HepG2 (cell line): Measurements from ENCODE around the gene PTGIS. TPM values are rescaled to one million over a fixed set of nuclear protein-coding genes. Genes with fewer than 3 reads are reported as not detected.

ENCODE experiments used
- BCL6 ChIP-seq: IDR thresholded peaks from 2 replicates; pipeline ENCODE4 v1.6.1; 2016; ENCODE audit warnings: missing genetic modification reagents, missing compliant biosample characterization
- CC2D1A ChIP-seq: sonication (generic); formaldehyde crosslinking; IDR thresholded peaks from 2 replicates; pipeline ENCODE4 v1.8.1; 2023; ENCODE audit warnings: mild to moderate bottlenecking, missing genetic modification reagents
- EP300 ChIP-seq, 3 experiments: sonication (generic) in 1 of 3; formaldehyde crosslinking in 1 of 3; IDR thresholded peaks; 2 replicates each; pipeline versions ENCODE4 v1.5.1 to v1.6.1; 2011 to 2020; ENCODE audit warnings: low read depth in 2 of 3, low read length in 2 of 3, borderline replicate concordance in 1 of 3, improper control_type of control experiment in 1 of 3, mild to moderate bottlenecking in 1 of 3, missing genetic modification reagents in 1 of 3, moderate library complexity in 1 of 3
- HES4 ChIP-seq: sonication (generic); formaldehyde crosslinking; IDR thresholded peaks from 2 replicates; pipeline ENCODE4 v1.9.0; 2021; ENCODE audit warnings: mild to moderate bottlenecking, missing genetic modification reagents, borderline replicate concordance
- KAT8 ChIP-seq: IDR thresholded peaks from 2 replicates; pipeline ENCODE4 v1.6.1; 2016; ENCODE audit warnings: missing genetic modification reagents, missing compliant biosample characterization
- MBD4 ChIP-seq: IDR thresholded peaks from 2 replicates; pipeline ENCODE4 v1.6.1; 2012; ENCODE audit warnings: low read length, inconsistent platforms, borderline replicate concordance
- MIER3 ChIP-seq: IDR thresholded peaks from 2 replicates; pipeline ENCODE4 v1.6.1; 2016; ENCODE audit warnings: missing compliant biosample characterization, borderline replicate concordance
- NFKB2 ChIP-seq: sonication (generic); formaldehyde crosslinking; IDR thresholded peaks from 2 replicates; pipeline ENCODE4 v1.4.0; 2020; ENCODE audit warnings: missing genetic modification reagents, borderline replicate concordance
- YEATS2 ChIP-seq: sonication (generic); formaldehyde crosslinking; IDR thresholded peaks from 2 replicates; pipeline ENCODE4 v1.4.0; 2020; ENCODE audit warnings: missing genetic modification reagents, borderline replicate concordance
- ZKSCAN1 ChIP-seq: fragments of 150-350 bp; IDR thresholded peaks from 2 replicates; pipeline ENCODE4 v1.6.1; 2014; ENCODE audit warnings: low read length
- ZNF101 ChIP-seq: sonication (generic); formaldehyde crosslinking; IDR thresholded peaks from 2 replicates; pipeline ENCODE4 v1.4.0; 2020; ENCODE audit warnings: mild to moderate bottlenecking, low read depth, missing genetic modification reagents, borderline replicate concordance
- ZNF205 ChIP-seq: IDR thresholded peaks from 2 replicates; pipeline ENCODE4 v1.6.1; 2018; ENCODE audit warnings: missing biosample characterization, missing genetic modification reagents
- ZNF510 ChIP-seq: sonication (generic); formaldehyde crosslinking; IDR thresholded peaks from 2 replicates; pipeline ENCODE4 v1.4.0; 2020; ENCODE audit warnings: low read depth, mild to moderate bottlenecking, missing genetic modification reagents
- ZNF564 ChIP-seq: sonication (generic); formaldehyde crosslinking; IDR thresholded peaks from 2 replicates; pipeline ENCODE4 v1.8.1; 2023; ENCODE audit warnings: mild to moderate bottlenecking, missing genetic modification reagents
- ZNF644 ChIP-seq: IDR thresholded peaks from 2 replicates; pipeline ENCODE4 v1.6.1; 2016; ENCODE audit warnings: low read depth
- ZNF740 ChIP-seq: sonication (generic); formaldehyde crosslinking; IDR thresholded peaks from 2 replicates; pipeline ENCODE4 v1.4.0; 2020; ENCODE audit warnings: missing genetic modification reagents
- ZNF841 ChIP-seq: sonication (generic); formaldehyde crosslinking; IDR thresholded peaks from 2 replicates; pipeline ENCODE4 v1.8.1; 2023; ENCODE audit warnings: missing genetic modification reagents, borderline replicate concordance
- ZUFSP ChIP-seq: sonication (generic); formaldehyde crosslinking; IDR thresholded peaks from 2 replicates; pipeline ENCODE4 v1.9.0; 2021; ENCODE audit warnings: missing genetic modification reagents, mild to moderate bottlenecking, borderline replicate concordance
- polyA plus RNA-seq, 8 experiments: library from polyadenylated mRNA; depleted of rRNA in 3 of 8; stranded (reverse) in 7 of 8; unstranded in 1 of 8; fragments of >200 nt; fragmentation: Illumina TruSeq in 4 of 8; extraction: Trizol in 4 of 8; gene quantifications; 2 replicates each; pipeline versions ENCODE4 v1.2.1 to v1.2.3, GENCODE V29; 2011 to 2016; ENCODE audit warnings: low read depth in 4 of 8, missing spikeins in 1 of 8, mixed read lengths in 1 of 8; ENCODE audit not compliant: insufficient read depth in 1 of 8
- total RNA-seq, 5 experiments: library from RNA; depleted of rRNA; stranded (reverse); fragments of >200 nt; fragmentation: Illumina TruSeq; extraction: Trizol; gene quantifications; 2 replicates each; pipeline ENCODE4 v1.2.3, GENCODE V29; 2016; ENCODE audit warnings: low read depth in 1 of 5
- TF ChIP-seq, protein P1 (sequence below), 2 experiments: sonication (generic) in 1 of 2; formaldehyde crosslinking in 1 of 2; IDR thresholded peaks; 2 replicates each; pipeline versions ENCODE4 v1.6.1 to v1.9.0; 2014 to 2022; ENCODE audit warnings: antibody characterized with exemption in 1 of 2, borderline replicate concordance in 1 of 2, inconsistent platforms in 1 of 2, low read depth in 1 of 2, missing genetic modification reagents in 1 of 2

The PTGIS gene
- total and polyA plus RNA-seq, 2 of the 13 experiments (the other 11 are each of a cell fraction or from before 2014, with no cell fraction given), result not detected

DNA sequence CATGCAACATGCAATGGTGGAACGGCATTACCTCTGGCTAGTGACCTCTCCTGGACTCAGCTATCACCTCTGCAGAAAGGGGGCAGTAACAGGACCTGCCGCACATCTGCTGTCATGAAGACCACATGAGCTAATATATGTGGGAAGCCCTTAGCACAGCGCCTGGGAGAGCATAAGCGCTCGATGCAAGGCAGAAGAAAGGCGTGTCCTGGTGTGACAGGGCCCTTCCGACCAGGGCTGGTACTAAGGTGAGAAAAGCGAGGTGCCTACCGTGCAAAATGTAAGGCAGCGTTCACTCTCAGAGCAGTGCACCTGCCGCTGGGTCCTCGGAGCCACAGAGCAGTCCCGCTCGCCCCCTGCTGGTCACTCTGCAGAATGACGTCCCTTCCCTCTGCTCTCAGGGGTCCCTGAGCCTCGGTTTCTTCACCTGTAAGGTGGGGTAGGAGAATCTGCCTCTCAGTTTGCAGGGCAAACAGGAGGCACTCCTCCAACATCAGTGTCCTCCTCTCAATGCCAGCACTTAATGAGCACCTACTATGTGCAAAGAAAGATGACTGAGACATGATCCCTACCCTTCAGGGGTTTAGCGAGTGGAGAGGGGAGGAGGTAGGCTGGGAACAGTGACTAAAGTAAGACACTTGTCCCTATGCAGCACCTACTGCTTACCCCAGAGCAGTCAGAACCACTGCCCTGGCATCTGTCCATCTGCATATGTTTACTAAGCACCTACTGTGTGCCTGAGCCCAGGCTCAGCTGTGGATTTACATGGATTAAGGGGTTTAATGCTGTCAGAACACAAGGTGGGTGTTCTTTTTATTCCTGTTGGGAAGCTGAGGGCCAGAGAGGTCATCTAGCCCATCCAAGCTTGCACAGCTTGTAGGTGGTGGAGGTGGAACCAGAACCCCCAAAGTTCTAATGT lies 41.1 kb upstream of the PTGIS start (continued):
- TF ChIP-seq, protein P1, sequence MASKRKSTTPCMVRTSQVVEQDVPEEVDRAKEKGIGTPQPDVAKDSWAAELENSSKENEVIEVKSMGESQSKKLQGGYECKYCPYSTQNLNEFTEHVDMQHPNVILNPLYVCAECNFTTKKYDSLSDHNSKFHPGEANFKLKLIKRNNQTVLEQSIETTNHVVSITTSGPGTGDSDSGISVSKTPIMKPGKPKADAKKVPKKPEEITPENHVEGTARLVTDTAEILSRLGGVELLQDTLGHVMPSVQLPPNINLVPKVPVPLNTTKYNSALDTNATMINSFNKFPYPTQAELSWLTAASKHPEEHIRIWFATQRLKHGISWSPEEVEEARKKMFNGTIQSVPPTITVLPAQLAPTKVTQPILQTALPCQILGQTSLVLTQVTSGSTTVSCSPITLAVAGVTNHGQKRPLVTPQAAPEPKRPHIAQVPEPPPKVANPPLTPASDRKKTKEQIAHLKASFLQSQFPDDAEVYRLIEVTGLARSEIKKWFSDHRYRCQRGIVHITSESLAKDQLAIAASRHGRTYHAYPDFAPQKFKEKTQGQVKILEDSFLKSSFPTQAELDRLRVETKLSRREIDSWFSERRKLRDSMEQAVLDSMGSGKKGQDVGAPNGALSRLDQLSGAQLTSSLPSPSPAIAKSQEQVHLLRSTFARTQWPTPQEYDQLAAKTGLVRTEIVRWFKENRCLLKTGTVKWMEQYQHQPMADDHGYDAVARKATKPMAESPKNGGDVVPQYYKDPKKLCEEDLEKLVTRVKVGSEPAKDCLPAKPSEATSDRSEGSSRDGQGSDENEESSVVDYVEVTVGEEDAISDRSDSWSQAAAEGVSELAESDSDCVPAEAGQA (IDR thresholded peaks at IDR 0.05; ENCODE audit: low read depth), result no peak
- TF ChIP-seq, protein P1 (CRISPR knock-in tag; IDR thresholded peaks at IDR 0.05; ENCODE audit: borderline replicate concordance), result no peak
- TF ChIP-seq CC2D1A (CRISPR knock-in tag), result no peak
- no peak; the same call in 1 of the 2 replicates for TF ChIP-seq YEATS2 (CRISPR knock-in tag)
- TF ChIP-seq EP300 (IDR thresholded peaks at IDR 0.05; ENCODE audit: low read depth in 2 of 2, low read length in 2 of 2), result no peak
- no peak; the same call in 1 of the 2 replicates for TF ChIP-seq EP300 (CRISPR knock-in tag; IDR thresholded peaks at IDR 0.05; ENCODE audit: borderline replicate concordance)
- peak; percentile 90; the same call in 1 of the 2 replicates for TF ChIP-seq NFKB2 (CRISPR knock-in tag)
- no peak for TF ChIP-seq ZNF101
- no peak for TF ChIP-seq ZUFSP (CRISPR knock-in tag)
- peak; percentile 96 for TF ChIP-seq ZKSCAN1
- 0 out of 2 replicates have a peak, but pooled peaks have one; percentile 52 for TF ChIP-seq KAT8 (CRISPR knock-in tag)
- no peak for TF ChIP-seq ZNF564 (CRISPR knock-in tag)
- 0 out of 2 replicates have a peak, but pooled peaks have one; percentile 22 for TF ChIP-seq ZNF740
- TF ChIP-seq MIER3 (CRISPR knock-in tag), result peak; percentile 97
- TF ChIP-seq ZNF644 (CRISPR knock-in tag), result no peak
- no peak; the same call in 1 of the 2 replicates for TF ChIP-seq HES4 (CRISPR knock-in tag)
- TF ChIP-seq ZNF510 (CRISPR knock-in tag), result no peak
- TF ChIP-seq ZNF841, result no peak
- TF ChIP-seq MBD4, result no peak
- peak; percentile 97 for TF ChIP-seq ZNF205 (CRISPR knock-in tag)
- 0 out of 2 replicates have a peak, but pooled peaks have one; percentile 17 for TF ChIP-seq BCL6 (CRISPR knock-in tag)
